Dedifferentiated amniotic fluid mesenchymal stem cell (primary cell): ENCODE measurements around the gene ZFP91.

Source experiments
- DNase-seq: peaks from one replicate; pipeline ENCODE4 v3.0.0-alpha.2; 2016; ENCODE audit errors: extremely low spot score

ZFP91 gene

DNA sequence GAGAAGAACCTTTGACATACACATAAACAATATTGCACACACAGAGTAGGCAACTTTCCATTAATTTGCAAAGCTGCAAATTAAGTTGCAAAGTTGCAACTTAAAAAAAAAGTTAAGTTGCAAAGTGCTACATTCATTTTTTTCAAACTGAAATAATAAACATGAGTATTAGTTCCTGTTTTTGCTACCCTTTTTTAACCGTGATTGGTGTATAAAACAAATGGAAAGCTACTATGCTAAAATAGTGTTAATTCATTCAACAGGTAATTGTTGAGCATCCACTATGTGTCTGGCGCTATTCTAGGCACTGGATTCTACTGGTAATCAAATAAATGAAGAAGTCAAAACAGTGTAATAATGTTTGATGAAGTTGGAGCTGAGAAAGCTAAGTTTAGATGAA is 8.1 kb downstream of the ZFP91 start:
- DNase-seq: no peak

DNA sequence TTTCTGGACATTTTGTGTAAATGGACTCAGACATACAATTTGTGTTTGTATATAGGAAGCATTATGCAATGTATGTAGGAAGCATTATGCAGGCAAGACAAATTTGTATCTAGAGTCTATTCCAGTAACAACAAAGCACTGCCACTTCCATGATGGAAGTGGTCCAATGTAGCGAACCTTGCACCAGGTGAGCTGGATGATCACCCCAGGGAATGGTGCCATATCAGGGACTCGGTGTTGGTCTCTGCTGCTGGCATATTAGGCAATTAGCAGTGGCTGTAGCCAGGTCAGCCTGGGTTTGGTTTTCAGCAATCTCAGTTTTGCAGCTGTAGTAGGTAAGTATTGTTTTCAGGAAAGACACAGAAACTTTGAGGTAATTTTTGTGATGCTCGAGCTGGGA is 12.8 kb downstream of the ZFP91 start:
- DNase-seq: no peak

DNA sequence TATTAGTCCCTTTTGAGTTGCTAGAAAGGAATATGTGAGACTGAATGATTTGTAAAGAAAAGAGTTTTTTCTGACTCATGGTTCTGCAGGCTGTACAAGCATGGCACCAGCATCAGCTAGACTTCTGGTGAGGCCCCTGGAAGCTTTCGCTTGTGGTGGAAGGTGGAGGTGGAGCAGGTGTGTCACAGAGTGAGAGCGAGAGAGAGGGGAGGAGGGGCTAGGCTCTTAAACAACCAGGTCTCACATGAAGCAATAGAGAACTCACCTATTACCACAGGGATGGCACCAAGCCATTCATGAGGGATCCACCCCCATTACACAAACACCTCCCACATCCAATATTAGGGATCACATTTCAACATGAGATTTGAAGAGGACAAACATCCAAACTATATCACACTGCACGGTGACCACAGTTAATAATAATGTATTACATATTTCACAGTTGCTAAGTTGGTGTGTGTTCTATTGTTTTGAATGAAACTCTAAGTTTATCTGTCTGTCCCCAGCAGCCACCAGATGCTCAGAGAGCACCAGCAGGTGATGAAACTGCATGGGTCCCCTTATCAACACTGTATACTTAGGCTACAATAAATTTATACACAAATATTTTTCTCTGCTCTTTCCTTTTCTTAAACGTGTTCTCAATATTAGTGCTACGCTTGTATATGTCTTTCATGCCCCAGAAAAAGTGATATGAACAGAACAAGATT is 14.1 kb downstream of the ZFP91 start:
- DNase-seq: no peak

DNA sequence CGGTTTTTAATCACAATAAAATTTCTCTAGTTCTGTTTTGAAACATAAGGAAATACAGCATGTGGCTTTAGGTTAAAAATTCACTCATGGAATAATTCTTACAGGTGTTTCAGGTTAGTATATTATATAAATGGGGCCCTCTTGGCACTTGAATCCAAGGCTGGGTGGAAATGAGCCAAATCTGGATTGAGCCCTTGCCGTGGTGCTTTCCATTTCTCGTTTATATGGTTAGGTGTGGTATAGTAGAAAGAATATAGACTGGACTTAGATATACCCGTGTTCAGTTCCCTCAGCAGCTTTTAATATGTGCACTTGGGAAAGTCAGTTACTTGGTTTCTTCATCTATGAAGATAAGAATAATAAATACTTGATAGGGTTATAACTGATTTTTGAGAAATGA is 16.0 kb downstream of the ZFP91 start:
- no peak for DNase-seq

DNA sequence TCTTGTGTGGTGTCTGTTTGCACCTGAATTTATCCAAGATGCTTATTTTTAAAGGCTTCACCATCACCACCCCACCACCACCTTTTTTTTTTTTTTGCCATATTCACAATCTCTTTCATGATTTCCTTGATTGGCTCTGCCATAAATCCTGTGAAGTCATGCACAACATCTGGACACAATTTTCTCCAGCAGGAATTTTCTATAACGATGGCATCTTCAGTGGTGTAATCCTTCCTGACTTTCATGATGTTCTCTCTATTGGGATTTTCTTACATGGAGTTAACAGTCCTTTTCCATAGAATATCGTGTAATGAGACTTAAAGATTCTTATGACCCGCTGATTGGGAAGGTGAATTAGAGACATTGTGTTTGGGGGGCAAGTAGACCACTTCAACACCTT is 17.8 kb downstream of the ZFP91 start:
- no peak for DNase-seq

DNA sequence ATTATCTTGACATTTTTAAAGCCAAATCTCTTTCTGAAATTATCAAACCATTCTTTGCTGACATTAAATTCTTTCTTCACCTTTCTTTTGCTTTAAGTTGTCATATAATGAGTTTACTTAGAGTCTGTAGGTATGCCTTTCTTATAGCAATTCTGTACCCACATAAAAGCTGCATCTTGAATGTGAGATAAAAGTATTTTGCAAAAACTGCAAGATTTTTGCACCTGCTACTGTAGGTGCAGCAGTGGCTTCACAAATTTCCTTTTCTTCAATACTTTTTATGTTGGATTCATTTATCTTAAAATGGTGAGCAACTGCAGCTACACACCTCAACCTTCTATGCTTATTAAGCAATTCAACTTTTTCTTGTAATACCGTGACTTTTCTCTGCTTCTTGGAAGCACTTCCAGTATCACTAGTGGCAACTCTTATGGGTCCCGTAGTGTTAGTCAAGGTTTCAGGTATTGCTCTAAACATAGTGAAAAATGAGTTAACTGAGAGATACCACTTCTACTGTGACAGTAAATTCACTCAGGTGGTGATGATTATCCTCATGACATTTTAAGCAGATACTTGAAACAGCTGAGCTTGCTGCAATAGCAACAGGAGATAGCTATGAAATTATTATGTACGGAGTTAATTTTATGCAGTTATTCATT is 18.8 kb downstream of the ZFP91 start:
- no peak for DNase-seq

DNA sequence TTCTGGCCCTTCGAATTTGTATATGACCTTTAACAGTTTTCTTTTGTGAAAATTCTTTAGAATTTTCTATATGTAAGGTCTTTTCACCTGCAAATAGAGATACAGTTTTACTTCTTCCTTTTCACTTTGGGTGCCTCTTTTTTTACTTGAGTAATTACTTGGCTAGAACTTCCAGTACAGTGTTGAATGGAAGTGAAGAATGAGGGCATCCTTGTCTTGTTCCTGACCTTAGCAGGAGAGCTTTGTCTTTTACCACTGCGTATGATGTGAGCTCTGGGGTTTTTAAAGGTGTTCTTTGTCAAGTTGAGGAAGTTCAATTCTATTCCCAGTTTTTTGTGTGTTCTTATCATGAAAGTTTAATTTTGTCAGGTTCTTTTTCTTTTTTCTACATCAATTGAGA is 21.6 kb downstream of the ZFP91 start:
- DNase-seq: no peak

DNA sequence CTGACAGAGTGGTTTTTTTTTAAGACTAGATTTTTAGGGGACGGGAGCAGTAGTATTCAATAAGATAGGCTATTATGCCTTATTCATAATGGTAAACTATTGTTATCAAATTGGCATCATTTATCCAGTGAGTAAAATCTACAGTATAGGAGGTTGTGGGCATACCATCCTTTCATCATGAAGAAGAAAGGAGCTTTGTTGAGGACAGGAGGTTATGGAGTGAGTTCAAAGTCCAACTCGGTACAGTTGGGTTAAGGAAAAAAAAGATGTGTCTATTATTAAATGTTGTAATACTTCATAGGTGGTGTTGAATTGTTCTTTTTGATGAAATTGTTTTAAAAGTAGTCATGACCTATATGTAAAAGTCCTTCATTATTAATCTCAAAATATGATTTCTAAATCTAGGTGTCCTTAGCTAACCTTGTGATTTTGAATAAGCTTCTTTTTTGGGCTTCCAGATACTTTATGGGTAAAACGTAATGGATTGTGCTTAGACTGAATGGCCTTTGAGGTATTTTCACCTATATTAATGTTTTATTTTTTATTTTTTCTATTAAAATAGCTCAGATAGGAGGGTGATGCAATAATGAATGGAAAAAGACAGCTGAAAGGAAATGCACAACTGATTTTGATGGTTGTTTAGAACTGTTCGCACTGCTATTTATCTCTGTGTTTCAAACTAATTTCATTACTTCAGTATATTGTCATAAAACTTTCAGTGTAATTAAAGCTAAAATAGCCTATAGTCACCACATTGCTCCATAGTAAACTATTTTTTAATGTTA is 28.3 kb downstream of the ZFP91 start:
- no peak for DNase-seq

DNA sequence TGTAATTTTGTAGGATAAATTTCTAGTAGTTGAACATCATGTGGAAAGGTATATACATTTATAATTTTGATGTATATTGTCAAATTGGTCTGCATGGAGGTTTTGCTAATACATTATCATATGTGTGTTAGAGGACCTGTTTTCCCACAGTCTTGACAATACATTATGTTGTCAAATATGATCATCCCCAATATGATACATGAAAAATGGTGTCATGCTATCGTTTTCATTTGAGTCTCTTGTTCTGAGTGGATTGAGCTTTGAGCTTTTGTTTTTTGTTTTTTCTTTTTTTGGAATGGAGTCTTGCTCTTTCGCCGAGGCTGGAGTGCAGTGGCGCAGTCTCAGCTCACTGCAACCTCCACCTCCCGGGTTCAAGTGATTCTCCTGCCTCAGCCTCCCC is 29.5 kb downstream of the ZFP91 start:
- DNase-seq: no peak

DNA sequence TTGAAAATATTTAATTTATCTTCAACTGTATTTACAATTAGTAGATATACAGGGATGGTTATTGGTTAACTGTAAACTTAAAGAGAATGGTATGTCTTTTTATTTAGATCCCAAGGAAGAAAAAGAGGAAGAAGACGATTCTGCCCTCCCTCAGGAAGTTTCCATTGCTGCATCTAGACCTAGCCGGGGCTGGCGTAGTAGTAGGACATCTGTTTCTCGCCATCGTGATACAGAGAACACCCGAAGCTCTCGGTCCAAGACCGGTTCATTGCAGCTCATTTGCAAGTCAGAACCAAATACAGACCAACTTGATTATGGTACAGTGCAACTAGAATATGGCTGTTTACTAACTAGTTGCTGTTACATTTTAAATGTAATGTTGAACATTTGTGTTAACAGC is 30.9 kb downstream of the ZFP91 start:
- no peak for DNase-seq

DNA sequence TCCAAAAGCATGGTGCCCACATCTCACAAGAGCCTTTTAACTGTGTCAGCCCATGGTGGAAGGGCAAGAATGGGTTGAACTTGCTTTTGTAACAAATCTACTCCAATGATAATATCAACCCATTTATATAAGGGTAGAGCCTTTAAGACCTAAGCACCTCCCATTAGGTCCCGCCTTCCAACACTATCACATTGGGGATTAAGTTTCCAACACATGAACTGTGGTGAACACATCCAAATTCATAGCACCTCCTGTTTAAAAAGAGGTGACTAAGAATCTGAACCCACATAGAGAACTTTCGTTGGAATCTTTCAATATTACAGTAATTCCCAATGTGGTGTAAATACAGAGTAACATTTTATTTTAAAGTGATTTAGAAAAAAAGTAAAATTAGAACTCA is 34.4 kb downstream of the ZFP91 start:
- DNase-seq: no peak

DNA sequence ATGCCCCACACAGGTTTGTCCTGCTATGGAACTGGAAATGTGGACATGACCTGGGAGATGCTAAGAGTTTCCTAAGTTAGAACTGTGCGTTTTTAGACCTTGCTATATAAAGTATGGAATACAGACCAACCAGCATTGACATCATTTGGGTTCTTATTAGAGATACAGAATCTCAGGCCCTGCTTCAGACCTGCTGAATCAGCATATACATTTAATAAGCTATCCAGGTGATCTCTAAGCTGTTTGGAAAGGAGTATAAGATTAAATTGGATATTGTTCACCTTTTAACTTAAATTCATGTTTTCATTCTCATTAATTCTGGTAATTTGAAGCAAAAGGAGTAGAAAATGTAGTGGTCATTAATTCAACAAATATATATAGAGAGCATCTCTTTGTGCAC is 36.7 kb downstream of the ZFP91 start:
- DNase-seq: no peak

DNA sequence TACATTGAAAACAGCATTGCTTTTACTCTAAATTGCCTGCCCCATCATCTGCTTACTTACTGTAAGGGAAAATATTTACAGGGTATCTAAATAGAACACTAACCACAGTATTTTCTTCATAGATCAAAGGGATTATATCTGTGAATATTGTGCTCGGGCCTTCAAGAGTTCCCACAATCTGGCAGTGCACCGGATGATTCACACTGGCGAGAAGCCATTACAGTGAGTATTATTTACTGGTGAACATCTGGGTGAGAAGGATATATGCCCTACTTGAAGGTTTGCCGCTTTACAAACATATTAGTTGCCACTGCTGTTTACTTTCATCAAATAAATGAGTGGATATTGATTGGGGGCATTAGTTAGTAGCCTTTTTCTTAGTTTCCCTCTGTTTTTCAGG is 37.7 kb downstream of the ZFP91 start:
- DNase-seq: peak; percentile 63

DNA sequence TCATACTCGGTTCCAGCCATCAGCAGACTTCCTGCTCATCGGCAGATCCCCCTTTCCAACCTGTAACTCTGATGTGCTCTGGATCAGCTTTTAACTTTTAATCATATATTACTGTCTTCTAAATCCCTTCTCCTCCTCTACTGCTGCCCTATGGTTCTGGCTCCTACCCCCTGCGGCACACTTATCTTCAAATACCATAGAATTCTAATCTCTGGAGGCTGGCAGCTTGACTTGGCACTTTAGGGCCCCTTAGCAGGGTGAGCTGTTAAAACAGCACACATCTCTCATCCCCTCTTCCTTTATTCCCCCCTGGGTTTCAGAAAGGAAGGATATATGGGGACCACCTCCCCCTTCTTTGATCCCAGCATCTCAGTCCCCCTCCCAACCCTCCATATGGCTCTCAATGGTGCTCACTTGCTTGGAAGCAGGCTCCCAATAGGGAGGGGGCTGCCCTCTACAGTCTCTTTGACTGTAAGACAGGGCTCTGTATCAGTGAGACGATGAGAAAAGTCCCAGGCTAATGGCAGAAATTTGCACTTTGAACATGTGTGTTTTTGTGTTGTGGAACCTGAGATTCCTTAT is 39.2 kb downstream of the ZFP91 start:
- no peak for DNase-seq

DNA sequence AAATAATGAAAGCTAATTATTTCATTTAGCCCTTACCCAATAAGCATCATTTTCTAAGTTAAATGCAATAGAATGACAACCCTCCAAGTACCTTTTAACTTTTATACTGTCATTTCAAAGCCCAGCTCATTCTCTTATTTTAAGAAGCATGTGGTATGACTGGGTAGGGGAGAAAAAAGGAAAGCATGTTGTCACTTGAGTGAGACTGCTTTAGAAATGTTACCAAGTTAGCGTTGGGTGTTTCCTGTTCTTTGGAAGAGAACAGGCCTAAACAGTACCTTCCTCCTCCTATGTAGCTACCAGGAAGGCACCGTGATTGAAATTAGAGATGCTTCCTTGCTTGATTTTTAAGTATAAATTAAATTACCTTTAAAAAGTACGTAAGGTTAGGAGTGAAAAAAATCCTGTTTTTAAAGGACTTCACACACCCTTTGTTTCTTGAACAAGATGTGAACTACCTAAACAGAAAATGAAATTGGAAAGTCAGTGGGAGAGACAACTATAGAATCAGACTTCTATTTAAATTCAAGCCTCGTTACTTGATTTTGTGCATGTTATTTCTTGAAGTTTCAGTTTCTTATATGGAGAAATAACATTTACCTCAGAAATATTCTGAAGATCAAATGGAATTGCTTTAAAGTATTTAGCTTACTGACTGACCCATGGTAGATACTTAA is 42.9 kb downstream of the ZFP91 start:
- no peak for DNase-seq

DNA sequence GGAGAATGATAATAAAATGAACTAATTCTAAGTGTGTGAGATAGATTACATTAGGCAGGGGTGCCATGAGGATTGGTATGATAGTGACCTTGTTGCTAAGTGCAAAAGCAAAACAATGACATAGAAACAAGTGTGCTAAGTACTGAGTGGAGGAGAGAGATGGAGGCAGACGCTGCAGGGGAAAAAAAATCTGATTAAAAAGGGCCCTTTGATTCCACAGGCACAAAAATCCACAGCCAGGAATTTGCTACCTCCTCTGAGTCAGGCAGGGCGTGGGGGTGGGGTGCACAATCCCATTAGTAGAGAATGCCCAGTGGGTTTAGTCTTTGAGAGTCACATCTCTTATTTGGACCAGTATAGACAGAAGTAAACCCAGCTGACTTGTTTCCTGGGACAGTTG is 43.5 kb downstream of the ZFP91 start, which contains the start of gene CNTF:
TSS of gene CNTF (plus strand) at position 322 of the 400 bp plus-strand sequence. CDS start 88 bp downstream, outside the sequence.
- DNase-seq: no peak

DNA sequence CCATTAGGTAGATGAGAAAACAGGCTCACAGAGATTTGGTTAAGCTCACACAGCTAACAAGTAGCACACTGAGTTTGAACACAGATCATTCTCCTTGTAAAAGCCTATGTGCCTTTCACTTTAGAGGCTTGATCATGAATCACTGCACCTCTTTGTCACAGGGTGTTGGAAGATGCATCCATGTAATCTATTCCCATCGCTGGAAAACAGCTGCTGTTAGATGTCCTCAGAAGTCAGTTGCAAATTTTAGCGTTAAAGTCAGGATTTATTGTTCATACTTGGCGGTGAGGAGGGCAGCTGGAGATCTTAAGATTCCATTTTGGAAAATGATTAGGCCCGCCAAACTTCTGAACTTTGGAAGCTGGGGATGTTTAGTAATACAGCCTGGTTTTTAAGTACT is 46.2 kb downstream of the ZFP91 start:
- DNase-seq: no peak

DNA sequence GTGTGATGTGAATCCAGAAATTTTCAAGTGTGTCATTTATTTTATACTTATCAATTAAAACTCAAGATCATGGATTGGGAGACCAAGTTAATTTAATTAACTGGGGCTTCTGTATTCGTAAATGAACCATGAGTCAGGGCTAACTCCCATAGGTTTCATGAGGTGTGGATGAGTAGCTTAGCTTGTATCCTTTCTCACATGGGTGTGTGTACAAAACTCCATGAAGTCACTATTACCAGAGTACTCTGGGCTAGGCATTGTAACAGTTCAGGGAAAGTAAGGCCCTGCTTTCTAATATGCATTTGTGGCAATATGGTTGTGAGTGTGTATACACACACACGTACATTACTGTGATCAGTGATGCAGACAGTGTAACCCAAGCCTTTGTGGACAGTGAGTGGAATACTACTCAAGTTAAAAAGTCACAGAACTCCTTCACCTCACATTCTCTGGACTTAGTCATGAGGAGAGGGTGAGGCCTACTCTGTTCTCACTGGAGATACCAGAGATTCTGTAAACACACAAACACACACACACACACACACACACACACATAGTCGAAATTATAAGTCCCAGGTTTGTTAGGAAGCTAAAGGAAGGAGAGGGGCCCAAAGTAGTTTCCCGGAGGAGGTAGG is 47.1 kb downstream of the ZFP91 start:
- DNase-seq: no peak

DNA sequence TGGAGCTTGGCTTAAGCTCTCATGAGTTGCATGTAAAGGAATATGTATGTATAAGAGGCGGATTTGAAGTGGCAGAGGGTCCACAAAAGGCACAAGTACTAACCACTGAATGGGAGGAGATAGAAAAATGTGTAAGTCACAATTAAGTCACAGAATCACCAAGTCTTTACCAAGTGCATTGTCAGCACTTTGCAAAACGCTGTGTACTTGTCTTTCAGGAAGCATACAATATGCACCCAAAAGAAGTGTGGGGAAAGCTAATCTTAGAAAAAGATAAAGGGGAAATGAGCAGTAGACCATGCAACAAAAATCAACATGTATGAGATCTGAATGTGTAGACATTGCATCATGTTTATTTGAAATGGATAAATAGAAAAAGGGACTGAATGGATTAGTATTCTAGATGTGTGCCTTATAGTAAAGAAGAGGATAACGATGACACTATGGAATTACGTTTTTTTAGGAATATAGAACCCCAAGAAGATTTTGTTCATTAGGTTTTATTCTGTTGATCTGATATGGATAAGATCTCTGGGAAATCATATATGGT is 48.1 kb downstream of the ZFP91 start:
- DNase-seq: no peak

DNA sequence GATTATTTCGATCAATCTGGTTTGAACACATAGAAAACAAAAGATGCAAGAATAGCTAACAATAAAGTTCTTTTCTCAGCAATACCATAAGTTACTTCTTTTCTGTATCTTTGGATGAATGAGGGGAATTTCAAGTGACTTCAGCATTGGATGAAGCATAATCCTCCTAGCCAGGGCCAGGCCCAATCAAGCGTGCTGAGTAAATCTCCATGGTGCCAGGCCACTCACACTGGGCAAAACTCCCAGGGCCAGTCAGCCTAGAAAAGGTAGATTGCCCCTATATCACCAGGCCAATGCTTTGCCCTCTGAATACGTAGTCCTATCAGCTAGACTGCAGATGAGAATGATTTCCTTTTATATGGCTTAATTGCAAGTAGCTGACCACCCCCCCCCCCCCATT is 49.6 kb downstream of the ZFP91 start:
- no peak for DNase-seq

DNA sequence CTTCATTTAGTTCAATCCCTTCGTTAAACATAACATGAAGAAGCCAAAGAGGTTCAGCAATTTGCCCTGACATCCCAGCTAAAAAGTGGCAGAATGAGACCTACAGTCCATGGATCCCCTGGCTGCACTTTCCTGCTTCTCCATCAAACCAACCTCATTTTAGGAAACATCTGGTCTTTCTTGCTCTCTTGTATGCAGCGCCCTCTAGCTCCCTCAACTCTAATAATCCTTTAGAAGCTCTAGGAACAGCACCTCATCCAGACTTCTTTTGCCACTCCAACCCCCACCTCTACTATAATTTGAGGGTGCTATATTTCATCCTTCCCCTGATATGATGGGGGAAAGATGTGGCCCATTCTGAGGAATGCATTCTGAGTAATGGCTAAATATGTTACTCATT is 51.0 kb downstream of the ZFP91 start:
- DNase-seq: peak; percentile 34
